Activated CD4-positive, alpha-beta T cell treated with anti-CD3 and anti-CD28 coated beads, Interleukin-2, amount 50 U/mL, for 4 hours (primary cell): Measurements from ENCODE around the gene TTC33.
"Not testable (repeated sequence)": the region's sequence is repeated elsewhere in the genome, so short reads cannot be mapped to it uniquely, and the experiment has no call there.

Experiments
- DNase-seq, 2 experiments: peaks; one replicate each; pipeline ENCODE4 v3.0.0-alpha.2; 2020

TTC33 gene

DNA sequence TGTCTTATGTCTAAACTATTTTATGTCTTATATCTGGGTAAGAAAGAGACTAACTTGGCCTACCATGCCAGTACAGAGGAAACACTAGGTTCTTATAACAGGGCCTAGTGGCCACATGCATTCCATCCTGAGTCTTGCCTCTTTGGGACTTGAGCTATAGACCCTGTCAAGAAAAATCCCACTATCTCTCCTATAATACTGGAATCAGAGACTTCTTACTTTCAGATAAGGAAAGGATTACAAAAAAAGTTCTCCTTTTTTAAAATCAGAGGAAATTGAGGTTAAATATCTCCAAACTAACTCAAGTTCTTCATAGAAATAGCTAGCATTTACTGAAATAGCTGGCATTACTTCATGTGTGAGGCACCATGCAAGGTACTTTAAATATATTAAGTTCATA is 41.8 kb downstream of the TTC33 start:
- DNase-seq, result no peak

GRCh38 chr5:40710575-40710974 is 45.2 kb downstream of the TTC33 start:
- DNase-seq, result not testable (repeated sequence)

DNA sequence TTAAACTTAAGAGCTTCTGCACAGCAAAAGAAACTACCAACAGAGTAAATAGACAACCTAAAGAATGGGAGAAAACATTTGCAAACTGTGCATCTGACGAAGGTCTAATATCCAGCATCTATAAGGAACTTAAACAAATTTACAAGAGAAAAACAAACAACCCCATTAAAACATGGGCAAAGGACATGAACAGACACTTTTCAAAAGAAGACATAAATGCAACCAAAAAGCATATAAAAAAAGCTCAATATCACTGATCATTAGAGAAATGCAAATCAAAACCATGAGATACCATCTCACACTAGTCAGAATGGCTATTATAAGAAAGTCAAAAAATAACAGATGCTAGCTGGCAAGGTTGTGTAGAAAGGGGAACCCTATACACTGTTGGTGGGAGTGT is 50.3 kb downstream of the TTC33 start:
- not testable (repeated sequence) for DNase-seq

GRCh38 chr5:40702027-40702426 is 53.7 kb downstream of the TTC33 start:
- not testable (repeated sequence) for DNase-seq

- no peak for DNase-seq
Measured at GRCh38 chr5:40700116-40700782, 55.5 kb downstream of the TTC33 start.

GRCh38 chr5:40694433-40694832 is 61.3 kb downstream of the TTC33 start:
- no peak for DNase-seq

- no peak for DNase-seq
Measured at GRCh38 chr5:40691894-40692293, 63.9 kb downstream of the TTC33 start.

DNA sequence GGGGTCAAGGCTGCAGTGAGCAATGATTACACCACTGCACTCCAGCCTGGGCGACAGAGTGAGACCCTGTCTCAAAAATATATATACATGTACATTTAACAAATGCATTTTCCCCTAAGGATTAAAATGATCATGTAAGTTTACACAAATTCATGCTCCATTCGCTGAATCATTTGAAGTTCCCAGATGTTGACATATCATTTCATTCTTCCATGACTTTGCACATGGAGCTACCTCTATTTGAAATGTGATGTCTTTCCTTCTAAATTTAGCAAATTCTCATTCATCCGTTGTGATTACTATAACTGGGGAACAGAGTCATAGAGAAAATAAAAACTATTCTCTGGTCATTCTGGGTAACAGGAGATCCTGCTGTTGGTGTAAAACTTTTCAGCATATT is 65.5 kb downstream of the TTC33 start:
- no peak for DNase-seq

- peak in 1 of 2 experiments; percentile 45 for DNase-seq
Measured at GRCh38 chr5:40689438-40689837, 66.3 kb downstream of the TTC33 start.

DNA sequence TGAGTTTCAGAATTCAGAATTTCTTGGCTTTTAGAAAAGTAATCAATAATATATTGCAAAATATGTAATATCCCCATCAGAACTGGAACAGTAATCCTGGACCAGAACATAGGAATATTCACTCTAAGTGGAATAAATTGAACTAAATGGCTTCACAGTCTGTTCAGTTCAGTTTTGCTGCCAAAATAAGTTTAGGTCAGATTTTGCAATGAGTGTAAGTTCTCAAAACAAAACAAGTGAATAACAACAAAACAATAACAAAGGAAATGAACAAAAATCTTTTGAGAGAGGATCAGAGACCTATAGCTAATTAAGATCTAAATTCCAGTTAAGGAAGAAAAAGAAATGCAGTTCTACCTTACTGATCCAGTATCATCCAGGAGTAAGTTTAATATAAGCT is 66.8 kb downstream of the TTC33 start:
- DNase-seq, result no peak

- DNase-seq, result peak; percentile 84 to 85
Measured at GRCh38 chr5:40688127-40688761, 67.5 kb downstream of the TTC33 start.

- DNase-seq, result peak in 1 of 2 experiments; percentile 10
Measured at GRCh38 chr5:40687321-40687720, 68.4 kb downstream of the TTC33 start.

- no peak for DNase-seq
Measured at GRCh38 chr5:40685976-40686486, 69.7 kb downstream of the TTC33 start.

- DNase-seq, result no peak
Measured at GRCh38 chr5:40685193-40685592, 70.6 kb downstream of the TTC33 start.

- DNase-seq, result no peak
Measured at GRCh38 chr5:40683305-40683704, 72.5 kb downstream of the TTC33 start.

DNA sequence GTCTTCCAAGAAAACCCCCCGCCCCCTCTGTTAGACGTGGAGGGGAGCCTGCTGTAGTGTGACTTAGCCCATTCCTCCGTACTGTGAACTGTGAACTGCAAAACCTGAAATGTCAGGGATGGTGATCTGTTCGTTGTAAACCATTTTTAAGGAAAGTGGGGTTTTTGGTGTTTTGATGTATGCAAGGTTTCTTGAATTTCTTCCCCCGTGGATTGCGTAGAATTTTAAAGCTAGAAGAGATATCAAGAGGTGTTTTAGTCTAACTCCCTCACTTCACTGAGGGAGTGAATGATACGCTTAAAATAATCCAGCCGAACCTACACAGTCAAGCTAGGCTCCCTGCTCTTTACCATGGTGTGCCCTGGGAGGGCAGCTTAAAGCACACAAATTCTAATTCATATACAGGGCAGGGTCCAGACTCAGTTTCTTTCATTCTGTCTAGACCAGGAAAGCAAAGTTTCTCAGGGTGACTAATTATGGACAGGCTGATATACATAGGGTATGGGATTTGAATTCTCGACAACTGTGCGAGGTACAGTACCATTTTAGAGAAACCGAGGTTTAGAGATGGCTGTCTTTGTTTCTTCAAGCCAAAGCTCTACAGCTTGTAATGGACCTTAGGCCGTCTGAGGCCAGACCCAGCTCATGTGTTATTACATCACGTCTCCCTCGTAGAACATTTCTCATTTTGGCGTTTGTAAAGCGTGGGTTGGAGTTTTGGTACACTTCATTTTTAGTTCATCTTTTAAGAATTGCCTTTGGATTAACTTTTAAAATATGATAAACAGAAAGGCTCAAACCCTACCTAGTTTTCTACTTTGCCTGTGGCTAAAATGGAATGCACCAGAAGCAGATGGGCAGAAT is 73.4 kb downstream of the TTC33 start:
- peak in 1 of 2 experiments; percentile 29 for DNase-seq

- peak; percentile 17 to 20 for DNase-seq
Measured at GRCh38 chr5:40681363-40682153, 74.2 kb downstream of the TTC33 start.

DNA sequence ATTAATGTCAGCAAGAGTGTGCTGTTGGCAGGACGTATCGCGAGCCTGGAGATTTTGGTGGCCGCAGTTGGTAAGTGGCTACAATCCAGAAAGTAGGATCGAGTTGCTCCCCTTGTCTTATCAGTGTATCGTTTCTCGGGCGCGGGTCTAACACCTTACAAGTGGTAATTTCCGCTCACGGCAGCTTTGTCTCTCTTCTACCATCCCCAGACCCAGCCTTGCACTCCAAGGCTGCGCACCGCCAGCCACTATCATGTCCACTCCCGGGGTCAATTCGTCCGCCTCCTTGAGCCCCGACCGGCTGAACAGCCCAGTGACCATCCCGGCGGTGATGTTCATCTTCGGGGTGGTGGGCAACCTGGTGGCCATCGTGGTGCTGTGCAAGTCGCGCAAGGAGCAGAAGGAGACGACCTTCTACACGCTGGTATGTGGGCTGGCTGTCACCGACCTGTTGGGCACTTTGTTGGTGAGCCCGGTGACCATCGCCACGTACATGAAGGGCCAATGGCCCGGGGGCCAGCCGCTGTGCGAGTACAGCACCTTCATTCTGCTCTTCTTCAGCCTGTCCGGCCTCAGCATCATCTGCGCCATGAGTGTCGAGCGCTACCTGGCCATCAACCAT is 74.9 kb downstream of the TTC33 start:
- DNase-seq, result peak; percentile 35 to 37

- peak; percentile 8 to 18 for DNase-seq
Measured at GRCh38 chr5:40679913-40680681, 75.7 kb downstream of the TTC33 start, which contains the start of gene PTGER4. PTGER4 (plus strand) TSS chr5:40679915; CDS start chr5:40680994, 1,079 bp downstream.

- peak; percentile 89 for DNase-seq
Measured at GRCh38 chr5:40679148-40679912, 76.4 kb downstream of the TTC33 start.
